BJ (cell line): ENCODE measurements around the gene KRT10. TPM values are rescaled to one million over a fixed set of nuclear protein-coding genes. Genes with fewer than 3 reads are reported as not detected.

ENCODE experiments used
- CTCF ChIA-PET: fragments of 350-600 bp; formaldehyde crosslinking; extraction: SDS; loops from one replicate; lab custom pipeline; 2021; ENCODE audit warnings: antibody characterized with exemption, inconsistent platforms; lab: Yijun Ruan, JAX
- POLR2A ChIA-PET: fragments of 300-600 bp; sonication (Branson Sonifier 250); formaldehyde crosslinking; extraction: SDS; loops from one replicate; lab custom pipeline; 2021; ENCODE audit warnings: antibody characterized with exemption; lab: Charles Lee
- DNase-seq: peaks from one replicate; pipeline ENCODE4 v3.0.0-alpha.2; 2011; ENCODE audit warnings: low read depth
- H3K27me3 ChIP-seq: 2 replicates; pipeline ENCODE4 v1.6.0; 2011; ENCODE audit warnings: low read length; ENCODE audit not compliant: control insufficient read depth, insufficient read depth
- H3K36me3 ChIP-seq: 2 replicates; pipeline ENCODE4 v1.5.1; 2011; ENCODE audit warnings: low read length; ENCODE audit not compliant: control insufficient read depth, insufficient read depth
- H3K4me3 ChIP-seq: 2 replicates; pipeline ENCODE4 v1.5.1; 2011; ENCODE audit warnings: low read depth, mild to moderate bottlenecking, control low read depth, low read length
- CTCF ChIP-seq: IDR thresholded peaks from 2 replicates; pipeline ENCODE4 v1.5.1; 2011; ENCODE audit warnings: low read depth, mild to moderate bottlenecking, control low read depth, inconsistent platforms, low read length, moderate library complexity; ENCODE audit not compliant: insufficient read depth
- polyA minus RNA-seq: library from RNA; depleted of rRNA, polyadenylated mRNA; stranded (reverse); fragments of >200 nt; gene quantifications from 2 replicates; pipeline ENCODE4 v1.2.3, GENCODE V29; 2011; rRNA and poly(A)+ RNA removed
- polyA plus RNA-seq: library from polyadenylated mRNA; depleted of rRNA; stranded (reverse); fragments of >200 nt; gene quantifications from 2 replicates; pipeline ENCODE4 v1.2.3, GENCODE V29; 2011; rRNA removed

The KRT10 gene
- polyA plus RNA-seq (6.4 and 16.1 TPM in 2 replicates), polyA minus RNA-seq (0.24 and 0.62 TPM in 2 replicates)

GRCh38 chr17:40822132-40822812 is at the start of gene KRT10:
KRT10 (minus strand) TSS chr17:40822614; CDS start chr17:40822585, 29 bp downstream.
- TF ChIP-seq CTCF = no peak
- H3K4me3 ChIP-seq = no peak within 1 kb of the TSS
- no peak for DNase-seq
- ChIA-PET POLR2A (no interaction called here), CTCF (interaction anchor here (0.6 to 1.1 kb wide), 2 partner anchors 583 to 728 kb away, joined by 3 read pairs; no protein-coding TSS in a partner anchor)
- no peaks in the 10 kb centered on the region for H3K27me3 ChIP-seq
- H3K36me3 ChIP-seq = no peaks in the 10 kb centered on the region

DNA sequence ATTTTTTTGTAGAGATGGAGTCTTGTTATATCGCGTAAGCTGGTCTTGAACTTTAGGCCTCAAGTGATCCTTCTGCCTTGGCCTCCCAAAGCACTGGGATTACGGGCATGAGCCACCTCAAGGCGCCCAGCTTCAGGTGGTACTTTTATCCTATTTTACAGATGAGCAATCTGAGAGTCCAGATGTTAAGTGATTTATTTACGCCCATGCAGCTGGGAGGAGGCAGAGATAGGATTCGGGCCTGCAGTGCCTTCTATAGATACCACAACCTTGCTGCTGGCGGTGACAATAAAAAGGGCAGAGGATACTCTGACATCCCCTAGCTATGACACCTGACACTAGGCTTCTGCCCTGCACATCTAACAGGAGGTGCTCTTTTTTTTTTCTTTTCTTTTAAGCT is 48.9 kb upstream of the KRT10 start:
- Histone ChIP-seq H3K36me3 (no peaks in the 10 kb centered on the region), H3K4me3 (no peak overlapping the region), H3K27me3 (no peaks in the 10 kb centered on the region)
- no peak for DNase-seq
- ChIA-PET POLR2A (interaction anchor here (0.6 kb wide), 1 partner anchor 506 kb away, joined by 7 read pairs; no protein-coding TSS in a partner anchor), CTCF (interaction anchor here (0.6 to 1.6 kb wide), 8 partner anchors 10 to 794 kb away, joined by 3 to 6 read pairs (median 5); no protein-coding TSS in a partner anchor)
- TF ChIP-seq CTCF = no peak

- Histone ChIP-seq H3K27me3 (no peaks in the 10 kb centered on the region), H3K36me3 (no peaks in the 10 kb centered on the region), H3K4me3 (no peak overlapping the region)
- no peak for DNase-seq
- POLR2A ChIA-PET = no interaction called here
- CTCF ChIA-PET = interaction anchor here (1.0 kb wide), 1 partner anchor 795 kb away, joined by 3 read pairs; no protein-coding TSS in a partner anchor
- TF ChIP-seq CTCF = no peak
These were observed 47.7 kb upstream of the KRT10 start for GRCh38 chr17:40870136-40870535.

DNA sequence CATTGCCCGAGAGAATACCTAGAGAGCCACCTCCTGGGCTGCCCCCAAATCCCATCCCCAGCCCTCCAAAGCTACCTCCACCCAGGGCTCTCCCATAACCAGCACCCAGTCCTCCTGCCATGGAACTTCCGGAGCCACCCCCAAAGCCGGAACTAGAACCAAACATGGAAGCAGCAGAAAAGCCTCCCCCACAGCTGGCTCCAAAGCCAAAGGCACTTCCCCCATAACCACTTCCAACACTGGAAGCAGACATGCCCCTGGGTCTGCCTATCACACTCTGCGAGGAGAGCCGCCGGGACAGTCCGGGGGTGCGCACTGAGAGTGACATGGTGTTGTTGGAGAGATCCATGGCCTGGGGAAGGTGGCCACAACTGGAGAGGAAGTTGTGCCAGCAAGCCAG is 44.4 kb upstream of the KRT10 start, which contains the start of gene KRT12:
TSS of gene KRT12 (minus strand) at position 386 of the 400 bp plus-strand sequence. CDS start at position 349, 37 bp downstream.
- ChIA-PET POLR2A (interaction anchor here (0.6 kb wide), 1 partner anchor 15 kb away, joined by 11 read pairs; no protein-coding TSS in a partner anchor), CTCF (interaction anchor here (0.8 to 2.4 kb wide), 4 partner anchors 10 to 796 kb away, joined by 3 to 6 read pairs (median 3); no protein-coding TSS in a partner anchor)

More for the DNA sequence above, 44.4 kb upstream of the KRT10 start, which contains the start of gene KRT12:
- Histone ChIP-seq H3K27me3 (no peaks in the 10 kb centered on the region), H3K36me3 (no peaks in the 10 kb centered on the region), H3K4me3 (no peak within 1 kb of the TSS)
- no peak for TF ChIP-seq CTCF
- DNase-seq = no peak
